ENCODE results near the gene ALDH9A1.

The ALDH9A1 gene

GRCh38 chr1:165675794-165676193, 22.6 kb downstream of the ALDH9A1 start:
- H2BK120ac ChIP-seq (ENCODE audit: low read depth, low read length), result no peak overlapping the region
- H3K18ac ChIP-seq (ENCODE audit: low read length), result no peak overlapping the region
- H4K91ac ChIP-seq (ENCODE audit: low read depth, low read length, poor library complexity), result no peak overlapping the region
- no peak overlapping the region for H3K4ac ChIP-seq (ENCODE audit: low read length)
- no CpG with 5 or more reads among the region's 1 CpG for WGBS, 2 donors (ENCODE audit: extremely low coverage in 2 of 2, insufficient read length in 2 of 2, insufficient replicate concordance in 1 of 2)
- H3K4me3 ChIP-seq (ENCODE audit: low read length in 2 of 2), result no peak overlapping the region
- no peak overlapping the region for H3K23ac ChIP-seq (ENCODE audit: low read depth, low read length, poor library complexity)
- H2AFZ ChIP-seq (ENCODE audit: low read length), result no peak overlapping the region
- H4K8ac ChIP-seq (ENCODE audit: low read depth, low read length), result no peak overlapping the region
- H3K4me2 ChIP-seq (ENCODE audit: insufficient read depth, low read length, poor library complexity, severe bottlenecking), result no peak overlapping the region
- no peaks in the 10 kb centered on the region for H3K4me1 ChIP-seq (ENCODE audit: control insufficient read depth in 2 of 2, insufficient read depth in 1 of 2, low read depth in 1 of 2, low read length in 2 of 2)
- H3K14ac ChIP-seq (ENCODE audit: low read length), result no peak overlapping the region
- DNase-seq (ENCODE audit: low spot score), result no peak
- H2BK15ac ChIP-seq (ENCODE audit: low read length), result no peak overlapping the region
- no peak overlapping the region for H2BK5ac ChIP-seq (ENCODE audit: low read length)
- peaks cover 0 to 11% of the 10 kb centered on the region in 2 donors for H3K9me3 ChIP-seq (replicated peaks in 1 of 2; ENCODE audit: control insufficient read depth in 2 of 2, insufficient read depth in 1 of 2, low read depth in 1 of 2, low read length in 2 of 2)
- no peak overlapping the region for H2AK5ac ChIP-seq (ENCODE audit: low read depth, low read length)
- peaks cover 11 to 81% of the 10 kb centered on the region in 2 donors for H3K36me3 ChIP-seq (replicated peaks in 1 of 2; ENCODE audit: control insufficient read depth in 2 of 2, insufficient read depth in 2 of 2, low read length in 2 of 2)
- no peak overlapping the region for H3K27ac ChIP-seq (replicated peaks; ENCODE audit: low read length)
- H3K79me1 ChIP-seq (ENCODE audit: low read depth, low read length), result no peaks in the 10 kb centered on the region
- H3K27me3 ChIP-seq (ENCODE audit: control insufficient read depth in 3 of 3, insufficient read depth in 3 of 3, low read depth in 1 of 3, low read length in 3 of 3), result no peaks in the 10 kb centered on the region
- no peak overlapping the region for H3K9ac ChIP-seq (ENCODE audit: low read depth, low read length, poor library complexity)
- H2BK12ac ChIP-seq (ENCODE audit: low read length), result no peak overlapping the region

DNA sequence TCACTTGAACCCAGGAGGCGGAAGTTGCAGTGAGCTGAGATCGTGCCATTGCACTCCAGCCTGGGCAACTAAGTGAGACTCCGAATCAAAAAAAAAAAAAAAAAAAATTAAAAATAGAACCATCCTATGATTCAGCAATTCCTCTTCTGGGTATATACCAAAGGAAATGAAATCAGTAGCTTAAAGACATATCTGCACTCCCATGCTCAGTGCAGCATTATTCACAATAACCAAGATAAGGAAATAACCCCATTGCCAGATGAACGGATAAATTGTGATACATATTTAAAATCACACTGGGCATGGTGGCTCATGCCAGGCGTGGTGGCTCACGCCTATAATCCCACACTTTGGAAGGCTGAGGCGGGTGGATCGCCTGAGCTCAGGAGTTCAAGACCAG, 23.8 kb downstream of the ALDH9A1 start:
- Histone ChIP-seq H3K79me1 (ENCODE audit: low read depth, low read length) (no peaks in the 10 kb centered on the region), H2BK5ac (ENCODE audit: low read length) (no peak overlapping the region), H3K4me1 (ENCODE audit: control insufficient read depth in 2 of 2, insufficient read depth in 1 of 2, low read depth in 1 of 2, low read length in 2 of 2) (no peaks in the 10 kb centered on the region), H4K8ac (ENCODE audit: low read depth, low read length) (no peak overlapping the region), H3K27me3 (ENCODE audit: control insufficient read depth in 3 of 3, insufficient read depth in 3 of 3, low read depth in 1 of 3, low read length in 3 of 3) (no peaks in the 10 kb centered on the region), H2BK15ac (ENCODE audit: low read length) (no peak overlapping the region), H3K23ac (ENCODE audit: low read depth, low read length, poor library complexity) (no peak overlapping the region), H3K9me3 (replicated peaks in 1 of 2; ENCODE audit: control insufficient read depth in 2 of 2, insufficient read depth in 1 of 2, low read depth in 1 of 2, low read length in 2 of 2) (peaks cover 0 to 11% of the 10 kb centered on the region in 2 donors), H3K4me3 (ENCODE audit: low read length in 2 of 2) (no peak overlapping the region), H2BK120ac (ENCODE audit: low read depth, low read length) (no peak overlapping the region), H3K4ac (ENCODE audit: low read length) (no peak overlapping the region), H2AFZ (ENCODE audit: low read length) (no peak overlapping the region), H3K9ac (ENCODE audit: low read depth, low read length, poor library complexity) (no peak overlapping the region), H3K14ac (ENCODE audit: low read length) (no peak overlapping the region), H2BK12ac (ENCODE audit: low read length) (no peak overlapping the region), H4K91ac (ENCODE audit: low read depth, low read length, poor library complexity) (no peak overlapping the region), H2AK5ac (ENCODE audit: low read depth, low read length) (no peak overlapping the region), H3K18ac (ENCODE audit: low read length) (no peak overlapping the region), H3K36me3 (replicated peaks in 1 of 2; ENCODE audit: control insufficient read depth in 2 of 2, insufficient read depth in 2 of 2, low read length in 2 of 2) (peaks cover 8 to 81% of the 10 kb centered on the region in 2 donors), H3K27ac (replicated peaks; ENCODE audit: low read length) (no peak overlapping the region), H3K4me2 (ENCODE audit: insufficient read depth, low read length, poor library complexity, severe bottlenecking) (no peak overlapping the region)
- no CpG with 5 or more reads among the region's 8 CpGs for WGBS, 2 donors (ENCODE audit: extremely low coverage in 2 of 2, insufficient read length in 2 of 2, insufficient replicate concordance in 1 of 2)
- no peak for DNase-seq (ENCODE audit: low spot score)

- no peak overlapping the region for H3K18ac ChIP-seq (ENCODE audit: low read length)
- no peak overlapping the region for H3K14ac ChIP-seq (ENCODE audit: low read length)
- no peak overlapping the region for H3K4ac ChIP-seq (ENCODE audit: low read length)
- no peak overlapping the region for H3K23ac ChIP-seq (ENCODE audit: low read depth, low read length, poor library complexity)
- H2AK5ac ChIP-seq (ENCODE audit: low read depth, low read length), result no peak overlapping the region
- no peak overlapping the region for H3K27ac ChIP-seq (replicated peaks; ENCODE audit: low read length)
- no peak overlapping the region for H3K4me3 ChIP-seq (ENCODE audit: low read length in 2 of 2)
- H3K9me3 ChIP-seq (replicated peaks in 1 of 2; ENCODE audit: control insufficient read depth in 2 of 2, insufficient read depth in 1 of 2, low read depth in 1 of 2, low read length in 2 of 2), result peaks cover 0 to 9% of the 10 kb centered on the region in 2 donors
- H2BK12ac ChIP-seq (ENCODE audit: low read length), result no peak overlapping the region
- no peak overlapping the region for H2BK120ac ChIP-seq (ENCODE audit: low read depth, low read length)
- no peak overlapping the region for H3K4me2 ChIP-seq (ENCODE audit: insufficient read depth, low read length, poor library complexity, severe bottlenecking)
- no peak overlapping the region for H2BK15ac ChIP-seq (ENCODE audit: low read length)
- whole genome bisulfite sequencing, 2 donors (ENCODE audit: extremely low coverage in 2 of 2, insufficient read length in 2 of 2, insufficient replicate concordance in 1 of 2), result no CpG with 5 or more reads among the region's 2 CpGs
- no peak overlapping the region for H4K91ac ChIP-seq (ENCODE audit: low read depth, low read length, poor library complexity)
- DNase-seq (ENCODE audit: low spot score), result no peak
- H3K4me1 ChIP-seq (ENCODE audit: control insufficient read depth in 2 of 2, insufficient read depth in 1 of 2, low read depth in 1 of 2, low read length in 2 of 2), result no peaks in the 10 kb centered on the region
- H2AFZ ChIP-seq (ENCODE audit: low read length), result no peak overlapping the region
- no peak overlapping the region for H2BK5ac ChIP-seq (ENCODE audit: low read length)
- H3K9ac ChIP-seq (ENCODE audit: low read depth, low read length, poor library complexity), result no peak overlapping the region
- no peaks in the 10 kb centered on the region for H3K79me1 ChIP-seq (ENCODE audit: low read depth, low read length)
- peaks cover 14 to 87% of the 10 kb centered on the region in 2 donors for H3K36me3 ChIP-seq (replicated peaks in 1 of 2; ENCODE audit: control insufficient read depth in 2 of 2, insufficient read depth in 2 of 2, low read length in 2 of 2)
- H4K8ac ChIP-seq (ENCODE audit: low read depth, low read length), result no peak overlapping the region
- H3K27me3 ChIP-seq (ENCODE audit: control insufficient read depth in 3 of 3, insufficient read depth in 3 of 3, low read depth in 1 of 3, low read length in 3 of 3), result no peaks in the 10 kb centered on the region
These were observed 26.8 kb downstream of the ALDH9A1 start for GRCh38 chr1:165671526-165671925.

DNA sequence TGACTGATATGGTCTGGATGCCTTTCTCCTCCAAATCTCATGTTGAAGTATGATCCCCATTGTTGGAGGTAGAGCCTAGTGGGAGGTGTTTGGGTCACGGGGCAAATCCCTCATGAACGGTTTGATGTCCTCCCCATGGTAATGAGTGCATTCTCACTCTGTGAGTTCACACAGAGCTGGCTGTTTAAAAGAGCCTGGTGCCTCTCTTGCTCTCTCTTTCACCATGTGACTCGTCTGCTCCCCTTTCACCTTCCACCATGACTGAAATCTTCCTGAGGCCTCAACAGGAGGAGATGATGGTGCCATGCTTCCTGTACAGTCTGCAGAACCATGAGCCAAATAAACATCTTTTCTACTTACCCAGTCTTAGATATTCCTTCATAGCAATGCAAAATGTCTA, 30.2 kb downstream of the ALDH9A1 start:
- Histone ChIP-seq H3K36me3 (replicated peaks in 1 of 2; ENCODE audit: control insufficient read depth in 2 of 2, insufficient read depth in 2 of 2, low read length in 2 of 2) (peaks cover 21 to 97% of the 10 kb centered on the region in 2 donors), H3K14ac (ENCODE audit: low read length) (no peak overlapping the region), H3K9me3 (replicated peaks in 1 of 2; ENCODE audit: control insufficient read depth in 2 of 2, insufficient read depth in 1 of 2, low read depth in 1 of 2, low read length in 2 of 2) (no peaks in the 10 kb centered on the region), H2AFZ (ENCODE audit: low read length) (no peak overlapping the region), H2AK5ac (ENCODE audit: low read depth, low read length) (no peak overlapping the region), H3K23ac (ENCODE audit: low read depth, low read length, poor library complexity) (no peak overlapping the region), H3K18ac (ENCODE audit: low read length) (no peak overlapping the region), H4K8ac (ENCODE audit: low read depth, low read length) (no peak overlapping the region), H2BK5ac (ENCODE audit: low read length) (no peak overlapping the region), H2BK12ac (ENCODE audit: low read length) (no peak overlapping the region), H3K4ac (ENCODE audit: low read length) (no peak overlapping the region), H3K4me2 (ENCODE audit: insufficient read depth, low read length, poor library complexity, severe bottlenecking) (no peak overlapping the region), H3K4me1 (ENCODE audit: control insufficient read depth in 2 of 2, insufficient read depth in 1 of 2, low read depth in 1 of 2, low read length in 2 of 2) (no peaks in the 10 kb centered on the region), H2BK120ac (ENCODE audit: low read depth, low read length) (no peak overlapping the region), H3K27me3 (ENCODE audit: control insufficient read depth in 3 of 3, insufficient read depth in 3 of 3, low read depth in 1 of 3, low read length in 3 of 3) (no peaks in the 10 kb centered on the region), H3K9ac (ENCODE audit: low read depth, low read length, poor library complexity) (no peak overlapping the region), H2BK15ac (ENCODE audit: low read length) (no peak overlapping the region), H3K27ac (replicated peaks; ENCODE audit: low read length) (no peak overlapping the region), H3K79me1 (ENCODE audit: low read depth, low read length) (no peaks in the 10 kb centered on the region), H4K91ac (ENCODE audit: low read depth, low read length, poor library complexity) (no peak overlapping the region), H3K4me3 (ENCODE audit: low read length in 2 of 2) (no peak overlapping the region)
- DNase-seq (ENCODE audit: low spot score), result no peak
- WGBS, 2 donors (ENCODE audit: extremely low coverage in 2 of 2, insufficient read length in 2 of 2, insufficient replicate concordance in 1 of 2), result no CpG with 5 or more reads among the region's 3 CpGs
